Right lobe of liver (tissue), 4 donors: Measurements from ENCODE around the gene B4GALNT1.

Source experiments
- CTCF ChIP-seq, 4 donors: fragments of 200-600 bp in 3 of 4; fragments of 450-650 bp in 1 of 4; IDR thresholded peaks; one replicate each; pipeline versions ENCODE4 v1.5.1 to v1.8.0; 2016 to 2022; ENCODE audit warnings: antibody characterized with exemption in 4 of 4, mild to moderate bottlenecking in 2 of 4
- POLR2A ChIP-seq: fragments of 450-650 bp; IDR thresholded peaks from one replicate; pipeline ENCODE4 v1.6.1; 2017; ENCODE audit warnings: antibody characterized with exemption, mild to moderate bottlenecking
- donor health status: DM: no; HTN: no; CAD: no.
- donor health status: DM: no; HTN: no; CAD: no.
- donor health status: DM: no; HTN: yes; CAD: no.

GRCh38 chr12:57617942-57618341 is 15.1 kb downstream of the B4GALNT1 start:
- TF ChIP-seq CTCF (IDR thresholded peaks at IDR 0.05) (no peak), POLR2A (no peak)
